Natural killer cell (primary cell): ENCODE measurements around the gene TRPC4. TPM values are rescaled to one million over a fixed set of nuclear protein-coding genes. Genes with fewer than 3 reads are reported as not detected.

Source experiments
- ATAC-seq, 3 donors: fragments of 150-1000 bp in 2 of 3; fragments of 200-7000 bp in 1 of 3; cut with Tn5 transposase; 1 replicate in 1 of 3; 2 replicates in 2 of 3; pipeline ENCODE4 v1.10.0; 2021; ENCODE audit warnings: mild to moderate bottlenecking in 2 of 3, moderate library complexity in 2 of 3
- DNase-seq, 2 donors: peaks; one replicate each; pipeline versions ENCODE4 v3.0.0 to v3.0.0-alpha.2; 2013 to 2021; ENCODE audit warnings: mixed read lengths in 1 of 2
- H3K27ac ChIP-seq: one replicate; pipeline ENCODE4 v1.5.1; 2013; ENCODE audit warnings: mild to moderate bottlenecking, low read length
- H3K27me3 ChIP-seq: one replicate; pipeline ENCODE4 v1.6.1; 2013; ENCODE audit warnings: low read length; ENCODE audit not compliant: control insufficient read depth, insufficient read depth
- H3K36me3 ChIP-seq: one replicate; pipeline ENCODE4 v1.6.1; 2013; ENCODE audit warnings: low read length; ENCODE audit not compliant: control insufficient read depth, insufficient read depth
- H3K4me1 ChIP-seq: one replicate; pipeline ENCODE4 v1.6.1; 2013; ENCODE audit warnings: low read length; ENCODE audit not compliant: control insufficient read depth, insufficient read depth
- H3K4me3 ChIP-seq: one replicate; pipeline ENCODE4 v1.5.1; 2013; ENCODE audit warnings: low read length
- H3K9me3 ChIP-seq: one replicate; pipeline ENCODE4 v1.6.1; 2013; ENCODE audit warnings: low read length; ENCODE audit not compliant: control insufficient read depth, insufficient read depth
- H3K27ac Mint-ChIP-seq, 2 donors: one replicate each; pipeline ENCODE4 v1.8.0; 2022; ENCODE audit warnings: mild to moderate bottlenecking in 2 of 2, mixed read lengths in 2 of 2, moderate library complexity in 1 of 2
- H3K27me3 Mint-ChIP-seq, 2 donors: one replicate each; pipeline ENCODE4 v1.8.0; 2022; ENCODE audit warnings: low read depth in 2 of 2, mixed read lengths in 2 of 2
- H3K36me3 Mint-ChIP-seq: one replicate; pipeline ENCODE4 v1.8.0; 2022; ENCODE audit warnings: mixed read lengths
- H3K4me1 Mint-ChIP-seq, 2 donors: one replicate each; pipeline ENCODE4 v1.8.0; 2022; ENCODE audit warnings: mixed read lengths in 2 of 2
- H3K4me3 Mint-ChIP-seq: one replicate; pipeline ENCODE4 v1.8.0; 2022; ENCODE audit warnings: mild to moderate bottlenecking, moderate library complexity, mixed read lengths
- H3K9me3 Mint-ChIP-seq, 2 donors: one replicate each; pipeline ENCODE4 v1.8.0; 2022; ENCODE audit warnings: mixed read lengths in 2 of 2
- CTCF ChIP-seq: fragments of 200-600 bp; IDR thresholded peaks from one replicate; pipeline ENCODE4 v1.8.0; 2022; ENCODE audit warnings: antibody characterized with exemption
- WGBS: methylation state at CpG from one replicate; pipeline ENCODE4 v1.1.7; 2013; ENCODE audit warnings: missing lambda C conversion rate; ENCODE audit not compliant: insufficient coverage; 5-methylcytosine and 5-hydroxymethylcytosine counted together
- intact Hi-C: fragments of 100-400 bp; cut with micrococcal nuclease; formaldehyde crosslinking; loops from one replicate; pipeline ENCODE4 v1.14.2; 2022
- total RNA-seq, 4 donors: library from RNA; stranded (reverse); fragments of 120-200 nt in 1 of 4; gene quantifications; one replicate each; pipeline versions ENCODE4 v1.2.3 to v1.2.4, GENCODE V29; 2013 to 2022

TRPC4 gene
- total RNA-seq, 3 donors from 2014 or later (not counting 1 experiment from before 2014, with no cell fraction given) = not detected

GRCh38 chr13:37587236-37587635 is 282.3 kb downstream of the TRPC4 start:
- Histone ChIP-seq H3K4me3 (no peak overlapping the region), H3K27me3 (no peaks in the 10 kb centered on the region), H3K9me3 (no peaks in the 10 kb centered on the region), H3K4me1 (no peaks in the 10 kb centered on the region), H3K27ac (no peak overlapping the region), H3K36me3 (no peaks in the 10 kb centered on the region)
- no peak overlapping the region for H3K4me3 Mint-ChIP-seq
- H3K36me3 Mint-ChIP-seq = no peaks in the 10 kb centered on the region
- H3K4me1 Mint-ChIP-seq = no peaks in the 10 kb centered on the region
- no CpG with 5 or more reads among the region's 2 CpGs for WGBS
- intact Hi-C loops = no loop called here
- H3K27me3 Mint-ChIP-seq = no peaks in the 10 kb centered on the region
- peaks cover 2 to 5% of the 10 kb centered on the region in 2 donors for H3K9me3 Mint-ChIP-seq
- H3K27ac Mint-ChIP-seq = no peak overlapping the region
- ATAC-seq = no peak
- DNase-seq = no peak
- no peak for TF ChIP-seq CTCF
